AG09319 (cell line): Measurements from ENCODE around the gene TSSK3.
"Not testable (repeated sequence)": the region's sequence is repeated elsewhere in the genome, so short reads cannot be mapped to it uniquely, and the experiment has no call there.

Source experiments
- DNase-seq: peaks from one replicate; pipeline ENCODE4 v3.0.0-alpha.2; 2010; ENCODE audit warnings: low read depth; ENCODE audit errors: extremely low read depth
- TF ChIP-seq, protein P1 (sequence below): IDR thresholded peaks from 2 replicates; pipeline ENCODE4 v1.5.1; 2011; ENCODE audit warnings: low read depth, mild to moderate bottlenecking, inconsistent platforms, low read length, moderate library complexity

The TSSK3 gene

DNA sequence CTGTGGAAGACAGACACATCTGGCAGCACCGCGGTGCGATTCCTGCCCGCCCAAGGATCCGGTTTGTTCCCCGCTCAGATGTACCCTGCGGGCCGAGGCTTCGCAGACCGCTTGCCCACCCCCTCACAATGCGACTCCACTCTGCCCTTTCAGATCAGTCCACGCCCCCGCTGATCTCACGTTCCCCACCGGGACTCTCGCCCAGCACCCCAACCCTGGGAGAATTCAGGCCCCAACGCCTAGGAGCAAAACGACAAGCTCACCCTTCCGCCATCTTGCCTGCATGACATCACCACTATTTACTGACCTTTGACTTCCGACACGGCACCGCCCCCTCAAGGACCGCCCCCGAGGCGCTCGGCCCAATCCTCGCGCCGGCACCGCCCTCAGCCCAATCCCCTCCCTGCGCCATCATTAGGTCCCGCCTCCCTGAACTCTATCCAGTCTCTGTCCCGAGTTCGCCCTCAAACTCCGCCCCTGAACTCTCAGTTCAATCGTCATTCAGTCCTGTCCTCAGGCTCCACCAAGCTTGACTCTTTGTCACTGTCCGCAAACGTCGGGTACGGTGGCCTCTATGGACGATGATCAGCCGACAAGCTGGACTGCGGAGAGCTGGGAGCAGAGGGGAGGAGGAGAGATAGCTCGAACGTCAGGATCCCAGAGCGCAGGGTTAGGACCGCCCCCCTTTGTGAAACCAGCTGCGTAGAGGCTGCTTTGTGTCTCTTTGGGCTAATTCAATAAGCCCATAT, 32.0 kb downstream of the TSSK3 start, which contains the start of gene BSDC1:
TSS of gene BSDC1 (minus strand) at position 301 of the 749 bp plus-strand sequence. CDS start at position 274, 27 bp downstream.
- DNase-seq, result peak; percentile 92
- TF ChIP-seq, protein P1, sequence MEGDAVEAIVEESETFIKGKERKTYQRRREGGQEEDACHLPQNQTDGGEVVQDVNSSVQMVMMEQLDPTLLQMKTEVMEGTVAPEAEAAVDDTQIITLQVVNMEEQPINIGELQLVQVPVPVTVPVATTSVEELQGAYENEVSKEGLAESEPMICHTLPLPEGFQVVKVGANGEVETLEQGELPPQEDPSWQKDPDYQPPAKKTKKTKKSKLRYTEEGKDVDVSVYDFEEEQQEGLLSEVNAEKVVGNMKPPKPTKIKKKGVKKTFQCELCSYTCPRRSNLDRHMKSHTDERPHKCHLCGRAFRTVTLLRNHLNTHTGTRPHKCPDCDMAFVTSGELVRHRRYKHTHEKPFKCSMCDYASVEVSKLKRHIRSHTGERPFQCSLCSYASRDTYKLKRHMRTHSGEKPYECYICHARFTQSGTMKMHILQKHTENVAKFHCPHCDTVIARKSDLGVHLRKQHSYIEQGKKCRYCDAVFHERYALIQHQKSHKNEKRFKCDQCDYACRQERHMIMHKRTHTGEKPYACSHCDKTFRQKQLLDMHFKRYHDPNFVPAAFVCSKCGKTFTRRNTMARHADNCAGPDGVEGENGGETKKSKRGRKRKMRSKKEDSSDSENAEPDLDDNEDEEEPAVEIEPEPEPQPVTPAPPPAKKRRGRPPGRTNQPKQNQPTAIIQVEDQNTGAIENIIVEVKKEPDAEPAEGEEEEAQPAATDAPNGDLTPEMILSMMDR, result no peak

DNA sequence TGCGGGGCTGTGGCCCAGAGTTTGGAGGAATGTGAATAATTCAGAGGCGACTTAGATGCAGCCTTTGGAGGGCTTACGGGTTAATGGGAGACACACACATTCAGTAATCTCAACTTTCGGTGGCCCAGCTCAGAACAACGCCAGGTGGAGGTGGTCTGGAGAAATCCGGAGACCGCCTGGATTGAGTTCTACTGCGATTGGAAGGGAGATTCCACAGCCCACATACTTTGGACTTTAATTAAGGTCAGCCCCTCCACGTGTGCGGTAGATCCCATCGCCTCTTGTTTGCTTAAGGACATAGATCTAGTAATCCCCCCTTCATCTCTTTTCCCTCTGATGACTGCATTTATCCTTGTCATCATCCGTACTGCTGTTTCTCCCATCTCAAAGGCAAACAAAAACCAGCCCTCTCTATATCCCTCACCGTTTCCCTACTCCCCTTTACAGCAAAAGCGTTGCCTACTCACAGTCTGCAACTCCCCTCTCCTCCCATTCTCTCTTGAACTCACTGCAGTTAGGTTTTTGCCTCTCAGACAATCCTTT, 32.6 kb downstream of the TSSK3 start:
- DNase-seq, result no peak
- TF ChIP-seq, protein P1, result no peak

DNA sequence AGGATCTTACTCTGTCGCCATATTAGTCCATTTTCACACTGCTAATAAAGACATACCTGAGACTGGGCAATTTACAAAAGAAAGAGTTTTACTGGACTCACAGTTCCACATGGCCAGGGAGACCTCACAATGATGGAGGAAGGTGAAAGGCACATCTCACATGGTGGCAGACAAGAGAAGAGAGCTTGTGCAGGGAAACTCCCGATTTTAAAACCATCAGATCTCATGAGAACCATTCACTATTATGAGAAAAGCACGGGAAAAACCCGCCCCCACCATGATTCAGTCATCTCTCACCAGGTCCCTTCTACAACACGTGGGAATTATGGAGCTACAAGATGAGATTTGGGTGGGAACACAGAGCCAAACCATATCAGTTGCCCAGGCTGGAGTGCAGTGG, 34.2 kb downstream of the TSSK3 start:
- not testable (repeated sequence) for DNase-seq

DNA sequence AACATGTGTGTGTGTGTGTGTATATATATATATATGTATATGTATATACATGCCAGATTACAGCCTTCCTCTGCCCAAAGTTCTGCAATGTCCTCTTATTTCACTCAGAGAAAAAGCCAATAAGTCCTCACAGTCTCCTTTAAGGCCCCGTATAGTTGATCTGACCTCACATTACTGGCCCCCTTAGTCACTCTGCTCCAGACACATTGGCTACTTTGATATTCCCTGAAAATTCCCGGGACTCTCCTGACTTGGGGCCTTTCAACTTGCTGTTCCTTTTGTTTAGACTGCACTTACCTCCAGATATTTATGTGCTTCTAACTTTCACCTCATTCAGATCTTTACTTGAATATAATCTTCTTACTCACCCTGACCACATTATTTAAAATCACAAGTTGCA, 36.1 kb downstream of the TSSK3 start:
- TF ChIP-seq, protein P1, result no peak
- no peak for DNase-seq

DNA sequence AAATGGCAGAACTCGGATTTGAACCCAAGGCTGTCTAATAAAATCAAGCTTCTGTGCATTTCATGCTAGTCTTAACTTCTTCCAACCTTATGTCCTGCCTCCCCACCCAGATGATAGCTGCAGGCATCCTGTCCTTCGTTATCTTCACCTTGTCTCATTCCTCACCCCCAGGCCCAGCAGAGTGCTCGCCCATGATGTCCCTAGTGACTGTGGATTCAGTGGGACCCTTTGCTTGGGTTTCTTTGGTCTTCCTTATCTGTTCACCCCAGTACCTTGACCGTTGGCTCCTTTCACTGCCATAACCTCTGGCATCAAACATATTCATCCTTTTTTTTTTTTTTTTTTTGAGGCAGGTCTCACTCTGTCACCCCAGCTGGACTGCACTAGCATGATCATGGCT, 37.5 kb downstream of the TSSK3 start:
- TF ChIP-seq, protein P1, result no peak
- DNase-seq, result no peak

DNA sequence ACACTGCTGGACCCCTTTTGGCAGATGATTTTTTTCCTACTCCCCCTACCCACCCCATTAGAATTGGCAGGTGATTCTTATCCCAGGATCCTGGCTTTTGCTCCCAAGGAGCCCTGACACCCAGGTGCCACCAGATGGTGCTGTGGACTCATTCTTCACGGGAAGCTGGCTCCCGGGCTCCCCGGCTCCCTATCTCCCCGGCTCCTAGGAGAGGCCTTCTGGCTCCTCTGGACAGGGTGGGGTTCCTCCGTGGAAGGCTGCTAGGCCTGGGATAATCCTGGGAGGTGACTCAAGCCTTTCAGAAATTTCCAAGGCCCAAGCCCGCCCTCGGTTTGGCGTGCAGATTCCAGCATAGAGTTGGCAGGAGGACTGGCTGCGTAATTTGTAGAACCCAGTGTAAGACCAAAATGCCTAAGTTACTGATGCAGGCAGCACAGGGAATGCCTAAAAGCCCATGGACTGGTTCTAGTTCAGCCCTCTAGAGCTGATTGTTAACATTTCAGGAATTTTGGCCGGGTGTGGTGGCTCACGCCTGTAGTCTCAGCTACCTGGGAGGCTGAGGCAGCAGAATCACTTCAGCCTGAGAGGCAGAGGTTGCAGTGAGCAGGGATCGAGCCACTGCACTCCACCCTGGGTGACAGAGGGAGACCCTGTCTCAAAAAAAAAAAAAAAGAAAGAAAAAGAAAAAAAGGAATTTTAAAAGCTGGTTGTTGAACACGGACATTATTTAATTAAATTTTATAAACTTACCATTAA, 38.7 kb downstream of the TSSK3 start:
- DNase-seq, result peak; percentile 89
- TF ChIP-seq, protein P1, result peak; percentile 96

DNA sequence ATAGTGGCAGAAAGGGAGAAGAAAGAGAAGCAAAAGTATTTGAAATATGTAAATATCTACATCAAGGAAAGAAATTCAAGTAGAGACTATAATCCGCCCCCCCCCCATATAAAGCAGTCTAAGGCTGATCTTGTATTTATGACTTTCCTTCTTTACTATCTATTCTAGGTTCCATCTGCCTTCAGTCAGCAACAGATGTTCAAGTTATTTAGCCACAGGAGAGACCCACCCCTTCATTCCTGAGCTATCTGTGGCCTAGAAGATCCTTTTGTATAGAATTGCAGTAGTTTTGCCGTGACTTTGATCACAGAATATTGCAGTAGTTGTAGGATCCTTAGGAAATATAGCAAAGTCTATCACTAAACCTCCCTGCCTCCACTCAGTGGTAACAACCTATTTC, 42.6 kb downstream of the TSSK3 start:
- TF ChIP-seq, protein P1, result no peak
- DNase-seq, result no peak
